Measurements from ENCODE around the gene KRT7. TPM values are rescaled to one million over a fixed set of nuclear protein-coding genes. Genes with fewer than 3 reads are reported as not detected.

Gene KRT7
- total RNA-seq, 1 experiment from 2014 or later = 10.0 TPM

DNA sequence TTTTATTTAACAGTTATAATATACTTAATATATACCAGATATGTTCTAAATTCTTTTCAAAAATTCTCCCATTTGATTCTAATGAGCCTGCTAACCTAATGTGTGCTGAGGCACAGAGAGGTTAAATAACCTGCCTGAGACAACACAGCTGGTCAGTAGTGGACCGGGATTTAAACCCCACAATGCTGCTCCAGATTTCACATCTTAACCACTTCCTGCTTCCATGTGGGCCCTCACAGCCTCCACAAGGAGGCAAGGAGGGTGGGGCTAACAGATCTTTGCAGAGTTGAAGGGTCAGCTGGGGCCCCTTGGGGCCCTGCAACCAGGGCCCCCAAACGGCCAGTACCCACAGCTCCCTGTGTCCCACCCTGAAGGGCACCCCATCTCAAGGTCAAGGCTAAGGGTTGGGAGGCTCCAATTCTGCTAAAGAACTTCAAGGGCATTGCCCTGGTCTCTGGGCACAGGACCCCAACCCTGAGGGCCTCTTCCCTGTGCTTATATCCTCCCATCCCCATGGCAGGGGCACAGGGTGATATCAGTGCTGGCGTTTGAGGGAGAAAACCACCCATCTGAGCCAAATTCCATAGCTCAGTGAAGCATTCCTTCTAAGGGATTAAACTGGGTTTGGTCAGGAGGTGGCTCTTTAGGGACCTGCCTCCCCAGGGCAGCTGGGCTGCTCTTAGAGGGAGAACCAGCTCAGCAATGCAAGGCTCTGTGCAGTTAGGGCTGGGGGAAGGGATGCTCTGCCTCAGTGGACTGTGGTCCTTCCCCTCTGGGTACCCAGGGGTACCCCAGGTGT, 43.5 kb upstream of the KRT7 start:
- no peak overlapping the region for H3K4me2 ChIP-seq (ENCODE audit: insufficient read depth, insufficient read length, low read length)

More for the DNA sequence above, 43.5 kb upstream of the KRT7 start:
- H3K4me3 Mint-ChIP-seq = no peak overlapping the region
- H2AK5ac ChIP-seq (ENCODE audit: insufficient read length, low read length) = no peak overlapping the region
- no peak overlapping the region for H2BK12ac ChIP-seq (ENCODE audit: insufficient read length, low read depth, low read length)
- no peaks in the 10 kb centered on the region; the same call in 1 of the 2 replicates for H3K4me1 ChIP-seq (ENCODE audit: insufficient read depth, low read length)
- TF ChIP-seq, protein P1, sequence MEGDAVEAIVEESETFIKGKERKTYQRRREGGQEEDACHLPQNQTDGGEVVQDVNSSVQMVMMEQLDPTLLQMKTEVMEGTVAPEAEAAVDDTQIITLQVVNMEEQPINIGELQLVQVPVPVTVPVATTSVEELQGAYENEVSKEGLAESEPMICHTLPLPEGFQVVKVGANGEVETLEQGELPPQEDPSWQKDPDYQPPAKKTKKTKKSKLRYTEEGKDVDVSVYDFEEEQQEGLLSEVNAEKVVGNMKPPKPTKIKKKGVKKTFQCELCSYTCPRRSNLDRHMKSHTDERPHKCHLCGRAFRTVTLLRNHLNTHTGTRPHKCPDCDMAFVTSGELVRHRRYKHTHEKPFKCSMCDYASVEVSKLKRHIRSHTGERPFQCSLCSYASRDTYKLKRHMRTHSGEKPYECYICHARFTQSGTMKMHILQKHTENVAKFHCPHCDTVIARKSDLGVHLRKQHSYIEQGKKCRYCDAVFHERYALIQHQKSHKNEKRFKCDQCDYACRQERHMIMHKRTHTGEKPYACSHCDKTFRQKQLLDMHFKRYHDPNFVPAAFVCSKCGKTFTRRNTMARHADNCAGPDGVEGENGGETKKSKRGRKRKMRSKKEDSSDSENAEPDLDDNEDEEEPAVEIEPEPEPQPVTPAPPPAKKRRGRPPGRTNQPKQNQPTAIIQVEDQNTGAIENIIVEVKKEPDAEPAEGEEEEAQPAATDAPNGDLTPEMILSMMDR (conservative IDR thresholded peaks at IDR 0.05) = no peak
- no peak overlapping the region for H3K9ac ChIP-seq (ENCODE audit: extremely low read depth, insufficient read length, low read length)
- H3K4me1 Mint-ChIP-seq = peaks cover 20 to 51% of the 10 kb centered on the region in 2 experiments
- no peak overlapping the region for H3K18ac ChIP-seq (ENCODE audit: insufficient read length, low read depth, low read length)
- DNase-seq = no peak
- H3K27ac ChIP-seq (ENCODE audit: insufficient read length, low read depth, low read length) = no peak overlapping the region
- no peak overlapping the region for H3K23ac ChIP-seq (ENCODE audit: insufficient read length, low read depth, low read length)
- no peak overlapping the region; a peak in 1 of 7 replicates for H3K27ac Mint-ChIP-seq
- no peak overlapping the region for H3T11ph ChIP-seq (ENCODE audit: low read length)
- H3K79me1 ChIP-seq (ENCODE audit: insufficient read depth, low read depth, low read length, poor library complexity, severe bottlenecking) = no peaks in the 10 kb centered on the region
- H2AFZ ChIP-seq (ENCODE audit: low read length) = no peak overlapping the region
- H3K79me2 ChIP-seq (ENCODE audit: insufficient read depth, low read length) = no peaks in the 10 kb centered on the region
- no peaks in the 10 kb centered on the region for H3K9me3 ChIP-seq (ENCODE audit: control insufficient read depth, low read depth, low read length)
- no peak overlapping the region for H3K4ac ChIP-seq (ENCODE audit: low read depth, low read length)
- H3K27me3 ChIP-seq (ENCODE audit: insufficient read depth, low read length) = no peaks in the 10 kb centered on the region
- H2BK15ac ChIP-seq (ENCODE audit: low read depth, low read length) = no peak overlapping the region
- H4K8ac ChIP-seq (replicated peaks; ENCODE audit: insufficient read length, low read depth, low read length) = no peak overlapping the region
- no CpG with 5 or more reads among the region's 3 CpGs for WGBS (ENCODE audit: extremely low coverage, insufficient read length, low lambda C conversion rate)
- no peak overlapping the region for H4K5ac ChIP-seq (ENCODE audit: insufficient read length, low read depth, low read length)
- H3K14ac ChIP-seq (ENCODE audit: insufficient read depth, low read length) = no peak overlapping the region
- H3K36me3 Mint-ChIP-seq (ENCODE audit: insufficient read depth in 1 of 3, low read depth in 3 of 3) = no peaks in the 10 kb centered on the region
- no peaks in the 10 kb centered on the region for H3K23me2 ChIP-seq (ENCODE audit: insufficient read length, low read depth, low read length, poor library complexity, severe bottlenecking)
- no peak overlapping the region for H3K56ac ChIP-seq (ENCODE audit: insufficient read length, low read depth, low read length)
- no peaks in the 10 kb centered on the region for H3K9me3 Mint-ChIP-seq
- no peak overlapping the region for H2BK5ac ChIP-seq (ENCODE audit: insufficient read length, low read length)
- no peak overlapping the region for H4K91ac ChIP-seq (ENCODE audit: insufficient read length, low read depth, low read length)
- H2BK120ac ChIP-seq (ENCODE audit: low read depth, low read length, poor library complexity, severe bottlenecking) = no peak overlapping the region
- H3K27me3 Mint-ChIP-seq (ENCODE audit: low read depth) = peaks cover 5% of the 10 kb centered on the region
- no peaks in the 10 kb centered on the region for H4K20me1 ChIP-seq (ENCODE audit: control insufficient read depth, insufficient read depth, insufficient read length)
- no peak overlapping the region for H2BK20ac ChIP-seq (ENCODE audit: low read depth, low read length, poor library complexity, severe bottlenecking)
